Endothelial cell (in vitro differentiated cells): ENCODE data around the gene THY1. TPM values are rescaled to one million over a fixed set of nuclear protein-coding genes. Genes with fewer than 3 reads are reported as not detected.

Experiments used
- DNase-seq: peaks from one replicate; pipeline ENCODE4 v3.0.0; 2021; ENCODE audit warnings: low spot score
- H3K27ac Mint-ChIP-seq: one replicate; pipeline ENCODE4 v1.8.0; 2021; ENCODE audit warnings: mixed read lengths, inconsistent platforms; ENCODE audit not compliant: unreplicated experiment
- H3K27me3 Mint-ChIP-seq: one replicate; pipeline ENCODE4 v1.8.0; 2021; ENCODE audit warnings: mild to moderate bottlenecking, moderate library complexity, mixed read lengths, inconsistent platforms; ENCODE audit not compliant: unreplicated experiment
- H3K36me3 Mint-ChIP-seq: one replicate; pipeline ENCODE4 v1.8.0; 2021; ENCODE audit warnings: mild to moderate bottlenecking, low read depth, mixed read lengths, inconsistent platforms; ENCODE audit not compliant: unreplicated experiment
- H3K4me1 Mint-ChIP-seq: one replicate; pipeline ENCODE4 v1.8.0; 2021; ENCODE audit warnings: mild to moderate bottlenecking, mixed read lengths, inconsistent platforms; ENCODE audit not compliant: unreplicated experiment
- H3K4me3 Mint-ChIP-seq: one replicate; pipeline ENCODE4 v1.8.0; 2021; ENCODE audit warnings: mild to moderate bottlenecking, mixed read lengths, inconsistent platforms; ENCODE audit not compliant: unreplicated experiment
- H3K9me3 Mint-ChIP-seq: one replicate; pipeline ENCODE4 v1.8.0; 2021; ENCODE audit warnings: mixed read lengths, inconsistent platforms; ENCODE audit not compliant: unreplicated experiment
- total RNA-seq: library from RNA; stranded (reverse); fragmentation: NEBNext Ultra II Directional; extraction: Animal tissue kit (Norgen Biotek cat#: 25700); gene quantifications from one replicate; pipeline ENCODE4 v1.2.1, GENCODE V29; 2021; ENCODE audit not compliant: unreplicated experiment
- TF ChIP-seq, protein P1 (sequence below): fragments of 200-600 bp; sonication (generic); IDR thresholded peaks from one replicate; pipeline ENCODE4 v1.5.0; 2021; ENCODE audit warnings: antibody characterized with exemption; ENCODE audit not compliant: unreplicated experiment

The THY1 gene
- total RNA-seq, 1 donor from 2014 or later = 526 TPM

DNA sequence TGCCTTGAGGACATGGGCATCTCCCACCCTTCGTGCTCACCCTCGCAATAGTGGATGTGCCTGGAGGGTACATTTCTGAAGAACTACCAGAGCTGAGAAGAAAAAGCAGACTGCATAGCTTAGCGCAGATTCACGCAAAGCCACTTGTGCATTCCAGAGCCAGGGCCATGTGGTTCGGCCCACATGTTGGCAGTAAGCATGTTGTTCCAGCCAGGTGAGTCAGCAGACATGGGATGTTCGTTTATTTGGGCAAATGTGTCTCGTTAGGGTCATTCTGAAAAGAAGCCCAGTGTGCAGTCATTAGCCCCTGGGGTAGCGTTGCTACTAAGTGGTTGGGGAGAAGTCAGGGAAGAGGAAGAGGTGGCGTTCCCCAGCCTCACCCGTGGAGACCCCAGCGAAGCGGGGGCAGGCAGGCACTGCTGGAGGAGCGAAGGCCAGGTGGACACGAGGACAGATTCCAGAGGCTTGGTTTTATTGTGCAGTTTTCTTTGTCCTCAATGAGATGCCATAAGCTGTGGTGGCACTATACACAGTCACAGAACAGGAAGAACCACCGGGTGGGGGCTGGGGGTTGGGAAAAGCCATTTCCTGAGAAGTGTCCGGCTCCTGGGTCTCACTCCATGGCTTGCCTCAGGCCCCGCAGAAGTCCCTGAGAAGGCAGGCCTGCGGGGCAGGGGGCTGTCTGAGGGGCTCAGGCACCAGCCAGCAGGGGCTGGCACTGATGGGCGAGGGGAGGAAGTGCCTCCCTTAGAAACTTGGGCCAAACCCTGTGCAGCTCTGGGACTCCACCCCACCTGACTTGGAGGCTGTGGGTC is 5.0 kb downstream of the THY1 start:
- peak overlapping the region; percentile 93 for H3K27ac Mint-ChIP-seq
- peaks cover 14% of the 10 kb centered on the region for H3K27me3 Mint-ChIP-seq
- H3K9me3 Mint-ChIP-seq = no peaks in the 10 kb centered on the region
- TF ChIP-seq, protein P1, sequence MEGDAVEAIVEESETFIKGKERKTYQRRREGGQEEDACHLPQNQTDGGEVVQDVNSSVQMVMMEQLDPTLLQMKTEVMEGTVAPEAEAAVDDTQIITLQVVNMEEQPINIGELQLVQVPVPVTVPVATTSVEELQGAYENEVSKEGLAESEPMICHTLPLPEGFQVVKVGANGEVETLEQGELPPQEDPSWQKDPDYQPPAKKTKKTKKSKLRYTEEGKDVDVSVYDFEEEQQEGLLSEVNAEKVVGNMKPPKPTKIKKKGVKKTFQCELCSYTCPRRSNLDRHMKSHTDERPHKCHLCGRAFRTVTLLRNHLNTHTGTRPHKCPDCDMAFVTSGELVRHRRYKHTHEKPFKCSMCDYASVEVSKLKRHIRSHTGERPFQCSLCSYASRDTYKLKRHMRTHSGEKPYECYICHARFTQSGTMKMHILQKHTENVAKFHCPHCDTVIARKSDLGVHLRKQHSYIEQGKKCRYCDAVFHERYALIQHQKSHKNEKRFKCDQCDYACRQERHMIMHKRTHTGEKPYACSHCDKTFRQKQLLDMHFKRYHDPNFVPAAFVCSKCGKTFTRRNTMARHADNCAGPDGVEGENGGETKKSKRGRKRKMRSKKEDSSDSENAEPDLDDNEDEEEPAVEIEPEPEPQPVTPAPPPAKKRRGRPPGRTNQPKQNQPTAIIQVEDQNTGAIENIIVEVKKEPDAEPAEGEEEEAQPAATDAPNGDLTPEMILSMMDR = no peak
- peak overlapping the region; percentile 75 for H3K4me3 Mint-ChIP-seq
- H3K4me1 Mint-ChIP-seq = peaks cover 56% of the 10 kb centered on the region
- peak; percentile 39 for DNase-seq
- peaks cover 28% of the 10 kb centered on the region for H3K36me3 Mint-ChIP-seq

DNA sequence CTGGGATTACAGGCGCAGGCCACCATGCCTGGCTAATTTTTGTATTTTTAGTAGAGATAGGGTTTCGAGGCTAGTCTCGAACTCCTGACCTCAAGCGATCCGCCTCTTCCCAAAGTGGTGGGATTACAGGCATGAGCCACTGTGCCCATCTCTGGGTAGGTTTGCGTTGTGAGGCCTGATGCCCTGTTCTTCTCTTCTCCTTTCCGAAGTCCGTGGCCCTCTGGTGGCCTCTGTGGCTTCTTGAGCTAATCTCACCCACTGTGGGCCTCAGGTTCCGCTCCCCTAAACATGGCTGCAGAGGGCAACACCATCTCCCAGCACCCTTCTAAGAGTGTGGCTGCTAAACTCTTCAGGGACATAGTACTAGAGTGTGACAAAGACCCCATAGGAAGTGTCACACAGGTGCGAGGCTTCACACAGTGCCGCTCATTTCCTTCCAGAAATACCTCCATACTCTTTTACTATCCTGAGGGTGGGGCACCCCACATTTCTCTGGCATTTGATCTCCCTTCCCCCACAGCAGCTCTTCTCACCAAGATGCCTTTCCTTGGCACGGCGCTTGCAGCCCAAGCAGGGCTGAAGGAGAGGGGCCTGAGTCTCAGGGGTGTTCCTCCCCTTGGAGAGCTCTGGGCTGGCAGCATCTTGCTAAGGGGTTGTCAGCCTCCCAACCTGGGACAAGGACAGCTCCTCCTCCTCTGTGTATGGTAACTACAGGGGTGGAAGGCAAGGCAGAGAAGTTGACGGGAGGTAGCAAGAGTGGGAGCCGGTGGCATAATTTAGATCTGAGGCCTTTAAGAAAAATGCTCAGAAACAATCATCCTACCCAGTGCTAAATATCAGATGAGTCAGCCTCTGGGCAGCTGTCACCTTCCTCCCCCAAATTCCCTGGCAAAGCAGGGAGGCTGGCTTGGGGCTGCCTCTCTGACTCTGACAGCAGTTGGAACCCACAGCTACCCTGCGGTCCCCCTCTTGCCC is 6.1 kb downstream of the THY1 start:
- peaks cover 53% of the 10 kb centered on the region for H3K4me1 Mint-ChIP-seq
- TF ChIP-seq, protein P1 = no peak
- no peaks in the 10 kb centered on the region for H3K9me3 Mint-ChIP-seq
- H3K4me3 Mint-ChIP-seq = no peak overlapping the region
- H3K36me3 Mint-ChIP-seq = peaks cover 28% of the 10 kb centered on the region
- DNase-seq = no peak
- peak overlapping the region; percentile 81 for H3K27ac Mint-ChIP-seq
- peaks cover 14% of the 10 kb centered on the region for H3K27me3 Mint-ChIP-seq

DNA sequence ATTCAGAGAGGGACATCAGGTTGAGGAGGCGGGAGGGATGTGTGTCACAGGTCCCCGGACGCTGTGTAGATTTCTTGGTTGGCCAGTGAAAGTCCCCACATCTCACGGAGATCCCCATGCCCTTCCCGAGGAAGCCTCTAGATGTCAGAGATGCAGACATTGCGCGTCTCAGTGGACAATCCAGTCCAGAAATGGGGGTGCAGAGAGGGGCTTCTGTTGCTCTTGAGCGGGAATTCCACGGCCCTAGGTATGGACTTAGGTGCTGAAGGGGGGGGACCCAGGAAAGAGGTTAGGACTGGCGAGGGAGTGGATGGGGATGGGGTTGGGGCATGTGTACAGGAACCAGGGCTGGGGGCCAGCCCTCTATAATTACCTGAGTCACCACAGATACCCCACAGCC is 7.0 kb downstream of the THY1 start:
- DNase-seq = no peak
- Mint-ChIP-seq H3K9me3 (no peaks in the 10 kb centered on the region), H3K36me3 (peaks cover 28% of the 10 kb centered on the region), H3K4me3 (no peak overlapping the region), H3K27me3 (peaks cover 10% of the 10 kb centered on the region), H3K4me1 (peaks cover 49% of the 10 kb centered on the region), H3K27ac (peak overlapping the region; percentile 46)
- TF ChIP-seq, protein P1 = no peak

DNA sequence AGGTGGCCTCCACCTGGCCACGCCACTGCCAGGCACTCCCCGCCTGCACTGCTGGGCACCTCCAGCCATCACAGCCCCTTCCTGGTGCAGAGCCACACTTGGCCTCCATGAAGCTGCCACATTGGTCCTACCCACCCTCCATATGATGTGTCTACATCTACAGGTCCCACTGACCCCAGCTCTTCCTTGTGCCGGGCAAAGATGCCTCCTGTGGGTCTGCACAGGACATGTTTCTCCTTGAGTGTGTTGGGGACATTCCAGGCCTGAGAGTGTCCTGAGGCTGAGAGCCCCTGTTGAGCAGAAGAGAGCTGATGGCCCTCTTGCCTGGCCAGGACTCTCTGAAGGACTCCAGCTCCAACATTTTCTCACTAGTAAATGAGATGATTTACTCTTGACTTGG is 7.5 kb downstream of the THY1 start:
- H3K4me1 Mint-ChIP-seq = peaks cover 44% of the 10 kb centered on the region
- TF ChIP-seq, protein P1 = no peak
- H3K27ac Mint-ChIP-seq = no peak overlapping the region
- peaks cover 24% of the 10 kb centered on the region for H3K36me3 Mint-ChIP-seq
- DNase-seq = no peak
- no peaks in the 10 kb centered on the region for H3K9me3 Mint-ChIP-seq
- H3K4me3 Mint-ChIP-seq = no peak overlapping the region
- H3K27me3 Mint-ChIP-seq = peaks cover 10% of the 10 kb centered on the region
